IMR-90 (cell line): ENCODE data around the gene IL36RN. TPM values are rescaled to one million over a fixed set of nuclear protein-coding genes. Genes with fewer than 3 reads are reported as not detected.

ENCODE experiments used
- ATAC-seq: fragments of 200-7000 bp; cut with Tn5 transposase; 2 replicates; pipeline ENCODE4 v1.9.1; 2020; ENCODE audit warnings: low read depth, mild to moderate bottlenecking, moderate library complexity
- BruUV-seq: library from RNA; stranded (reverse); fragments of 400-500 nt; replicated peaks from 2 replicates; lab custom pipeline; 2021; lab: Mats Ljungman, UMichigan
- CTCF ChIA-PET: fragments of 300-600 bp; formaldehyde crosslinking; extraction: SDS; loops from one replicate; lab custom pipeline; 2021; ENCODE audit warnings: antibody characterized with exemption; lab: Yijun Ruan, JAX
- POLR2A ChIA-PET: fragments of 300-600 bp; sonication (Branson Sonifier 250); formaldehyde crosslinking; loops from one replicate; lab custom pipeline; 2022; ENCODE audit warnings: antibody characterized with exemption; ENCODE audit not compliant: unreplicated experiment; lab: Charles Lee
- DNase-seq: peaks from one replicate; pipeline ENCODE4 v3.0.0; 2013
- H2AFZ ChIP-seq: replicated peaks from 2 replicates; pipeline ENCODE3; 2013; ENCODE audit warnings: low read length, mild to moderate bottlenecking; ENCODE audit not compliant: poor library complexity
- H2AK5ac ChIP-seq: 2 replicates; pipeline ENCODE4 v1.6.1; 2013; ENCODE audit warnings: low read depth, low read length, inconsistent platforms
- H2AK9ac ChIP-seq: replicated peaks from 2 replicates; pipeline ENCODE3; 2013; ENCODE audit warnings: mild to moderate bottlenecking, low read depth, low read length, moderate library complexity; ENCODE audit not compliant: poor library complexity
- H2BK120ac ChIP-seq: 2 replicates; pipeline ENCODE4 v1.6.1; 2013; ENCODE audit warnings: low read depth, low read length, inconsistent platforms
- H2BK15ac ChIP-seq: 3 replicates; pipeline ENCODE4 v1.6.1; 2013; ENCODE audit warnings: low read depth, low read length, inconsistent platforms
- H2BK20ac ChIP-seq: 2 replicates; pipeline ENCODE4 v1.6.1; 2013; ENCODE audit warnings: low read depth, mild to moderate bottlenecking, inconsistent platforms, low read length, moderate library complexity
- H2BK5ac ChIP-seq: 2 replicates; pipeline ENCODE4 v1.6.1; 2013; ENCODE audit warnings: mild to moderate bottlenecking, low read depth, low read length, inconsistent platforms; ENCODE audit not compliant: poor library complexity, severe bottlenecking
- H3K14ac ChIP-seq: replicated peaks from 2 replicates; pipeline ENCODE4 v1.6.1; 2013; ENCODE audit warnings: low read depth, low read length, inconsistent platforms
- H3K18ac ChIP-seq: 2 replicates; pipeline ENCODE4 v1.6.1; 2013; ENCODE audit warnings: low read depth, low read length, control low read depth
- H3K23ac ChIP-seq: 2 replicates; pipeline ENCODE4 v1.6.1; 2013; ENCODE audit warnings: low read depth, low read length, inconsistent platforms
- H3K27ac ChIP-seq: 2 replicates; pipeline ENCODE4 v1.5.1; 2013; ENCODE audit warnings: mild to moderate bottlenecking, control low read depth, low read length; ENCODE audit not compliant: insufficient read depth
- H3K27me3 ChIP-seq: 2 replicates; pipeline ENCODE4 v1.6.1; 2013; ENCODE audit warnings: low read length; ENCODE audit not compliant: control insufficient read depth, insufficient read depth
- H3K36me3 ChIP-seq: 2 replicates; pipeline ENCODE4 v1.6.1; 2013; ENCODE audit warnings: low read length, mixed read lengths; ENCODE audit not compliant: control insufficient read depth, insufficient read depth
- H3K4ac ChIP-seq: 2 replicates; pipeline ENCODE4 v1.6.1; 2013; ENCODE audit warnings: low read depth, low read length, inconsistent platforms
- H3K4me1 ChIP-seq: 2 replicates; pipeline ENCODE4 v1.6.1; 2013; ENCODE audit warnings: low read length, mixed read lengths; ENCODE audit not compliant: control insufficient read depth, insufficient read depth
- H3K4me2 ChIP-seq: 2 replicates; pipeline ENCODE4 v1.6.1; 2013; ENCODE audit warnings: low read depth, mild to moderate bottlenecking, control low read depth, low read length, moderate library complexity
- H3K4me3 ChIP-seq: 2 replicates; pipeline ENCODE4 v1.5.1; 2013; ENCODE audit warnings: low read depth, mild to moderate bottlenecking, control low read depth, low read length, moderate library complexity; ENCODE audit not compliant: insufficient read depth
- H3K56ac ChIP-seq: 2 replicates; pipeline ENCODE4 v1.6.1; 2013; ENCODE audit warnings: low read length, inconsistent platforms; ENCODE audit not compliant: insufficient read depth; ENCODE audit errors: extremely low read depth
- H3K79me1 ChIP-seq, 2 experiments: 2 replicates each; pipeline ENCODE4 v1.6.1; 2013; ENCODE audit warnings: low read length in 2 of 2, inconsistent platforms in 1 of 2, low read depth in 1 of 2
- H3K9ac ChIP-seq: 2 replicates; pipeline ENCODE4 v1.6.1; 2013; ENCODE audit warnings: low read depth, low read length, control low read depth
- H3K9me1 ChIP-seq: 2 replicates; pipeline ENCODE4 v1.6.1; 2013; ENCODE audit warnings: low read length, inconsistent platforms; ENCODE audit not compliant: insufficient read depth
- H3K9me3 ChIP-seq: 2 replicates; pipeline ENCODE4 v1.6.1; 2013; ENCODE audit warnings: low read length; ENCODE audit not compliant: control insufficient read depth, insufficient read depth
- H4K20me1 ChIP-seq: 2 replicates; pipeline ENCODE4 v1.6.1; 2013; ENCODE audit warnings: low read length, inconsistent platforms; ENCODE audit not compliant: insufficient read depth
- H4K5ac ChIP-seq: 2 replicates; pipeline ENCODE4 v1.6.1; 2013; ENCODE audit warnings: mild to moderate bottlenecking, low read depth, low read length, control low read depth
- H4K8ac ChIP-seq, 2 experiments: 2 replicates each; pipeline ENCODE4 v1.6.1; 2013; ENCODE audit warnings: low read depth in 2 of 2, low read length in 2 of 2, control low read depth in 1 of 2, inconsistent platforms in 1 of 2
- H4K91ac ChIP-seq: 2 replicates; pipeline ENCODE4 v1.6.1; 2013; ENCODE audit warnings: low read depth, low read length, inconsistent platforms; ENCODE audit not compliant: insufficient read depth
- BHLHE40 ChIP-seq: fragments of 150-350 bp; IDR thresholded peaks from 2 replicates; pipeline ENCODE4 v1.6.1; 2016; ENCODE audit warnings: mild to moderate bottlenecking, low read depth, low read length
- CEBPB ChIP-seq: IDR thresholded peaks from 2 replicates; pipeline ENCODE4 v1.6.1; 2012; ENCODE audit warnings: low read depth, low read length, improper control_type of control experiment
- CHD1 ChIP-seq: IDR thresholded peaks from 2 replicates; pipeline ENCODE4 v1.6.1; 2012; ENCODE audit warnings: low read depth, low read length, improper control_type of control experiment
- CTCF ChIP-seq: conservative IDR thresholded peaks from 2 replicates; pipeline ENCODE4 v1.5.1; 2012; ENCODE audit warnings: mild to moderate bottlenecking, low read depth, low read length, improper control_type of control experiment
- FOS ChIP-seq: fragments of 150-350 bp; IDR thresholded peaks from 2 replicates; pipeline ENCODE4 v1.6.1; 2016; ENCODE audit warnings: low read depth, low read length
- MAFK ChIP-seq: IDR thresholded peaks from 2 replicates; pipeline ENCODE4 v1.6.1; 2012; ENCODE audit warnings: low read depth, low read length, improper control_type of control experiment
- MXI1 ChIP-seq: IDR thresholded peaks from 2 replicates; pipeline ENCODE4 v1.6.1; 2012; ENCODE audit warnings: low read depth, mild to moderate bottlenecking, low read length, moderate library complexity, borderline replicate concordance
- NFE2L2 ChIP-seq: fragments of 150-350 bp; IDR thresholded peaks from 2 replicates; pipeline ENCODE4 v1.6.1; 2016; ENCODE audit warnings: low read depth, mild to moderate bottlenecking, low read length
- POLR2A ChIP-seq: IDR thresholded peaks from 2 replicates; pipeline ENCODE4 v1.6.1; 2012; ENCODE audit warnings: mild to moderate bottlenecking, low read depth, low read length
- RAD21 ChIP-seq: IDR thresholded peaks from 2 replicates; pipeline ENCODE4 v1.6.1; 2012; ENCODE audit warnings: low read length, improper control_type of control experiment
- RCOR1 ChIP-seq: IDR thresholded peaks from 2 replicates; pipeline ENCODE4 v1.6.1; 2012; ENCODE audit warnings: mild to moderate bottlenecking, low read length, improper control_type of control experiment; ENCODE audit not compliant: insufficient replicate concordance
- RFX5 ChIP-seq: IDR thresholded peaks from 2 replicates; pipeline ENCODE4 v1.8.0; 2012; ENCODE audit warnings: low read depth, mild to moderate bottlenecking, low read length, moderate library complexity
- USF2 ChIP-seq: fragments of 150-350 bp; IDR thresholded peaks from 2 replicates; pipeline ENCODE4 v1.6.1; 2017; ENCODE audit warnings: mild to moderate bottlenecking, antibody characterized with exemption, low read length, low read depth
- WGBS, 2 experiments: methylation state at CpG; one replicate each; pipeline versions ENCODE4 v1.1.5 to v1.1.7; 2013; ENCODE audit warnings: missing lambda C conversion rate in 2 of 2; ENCODE audit not compliant: insufficient read length in 1 of 2; ENCODE audit errors: extremely low coverage in 2 of 2; 5-methylcytosine and 5-hydroxymethylcytosine counted together
- dilution Hi-C: fragments of 300-500 bp; cut with HindIII; formaldehyde crosslinking; loops from one replicate; pipeline ENCODE4 v1.14.3; 2018; ENCODE audit warnings: low sequenced_read_pairs; ENCODE audit not compliant: unreplicated experiment
- in situ Hi-C: fragments of 300-500 bp; cut with MboI; formaldehyde crosslinking; loops from 3 replicates; pipeline ENCODE4 v1.14.3; 2019; ENCODE audit warnings: low sequenced_read_pairs, inconsistent platforms, mixed read lengths
- intact Hi-C: fragments of 100-400 bp; cut with micrococcal nuclease; formaldehyde crosslinking; loops from 2 replicates; pipeline ENCODE4 v1.10.0; 2022
- polyA plus RNA-seq, 3 experiments: library from polyadenylated mRNA; depleted of rRNA; stranded (reverse); fragments of >200 nt; gene quantifications; 2 replicates each; pipeline ENCODE4 v1.2.3, GENCODE V29; 2012; ENCODE audit warnings: low replicate concordance in 1 of 3
- total RNA-seq: library from RNA; depleted of rRNA; stranded (reverse); fragments of >200 nt; gene quantifications from 2 replicates; pipeline ENCODE4 v1.2.3, GENCODE V29; 2012

The IL36RN gene
- total and polyA plus RNA-seq, 2 of the 4 experiments (the other 2 are of a cell fraction) = not detected

- Histone ChIP-seq H4K5ac (no peak overlapping the region), H3K27ac (no peak overlapping the region), H3K4me2 (no peak overlapping the region), H3K4me3 (no peak overlapping the region), H2AK9ac (no peak overlapping the region), H3K23ac (no peak overlapping the region), H3K79me1 (no peaks in the 10 kb centered on the region), H3K4ac (no peak overlapping the region), H4K8ac (no peak overlapping the region), H2AK5ac (no peak overlapping the region), H3K4me1 (no peaks in the 10 kb centered on the region), H2BK120ac (no peak overlapping the region), H2BK20ac (no peak overlapping the region), H3K9me3 (no peaks in the 10 kb centered on the region), H3K14ac (no peak overlapping the region), H2AFZ (no peak overlapping the region), H4K91ac (no peak overlapping the region), H3K9ac (no peak overlapping the region), H3K18ac (no peak overlapping the region), H3K56ac (no peak overlapping the region), H3K36me3 (no peaks in the 10 kb centered on the region), H4K20me1 (no peaks in the 10 kb centered on the region), H3K9me1 (no peaks in the 10 kb centered on the region), H2BK15ac (no peak overlapping the region), H3K27me3 (peaks cover 3% of the 10 kb centered on the region), H2BK5ac (no peak overlapping the region)
- DNase-seq = no peak
- no CpG with 5 or more reads among the region's 4 CpGs for WGBS, 2 experiments
- CTCF ChIA-PET = no interaction called here
- no TSS peak for BruUV-seq
- dilution Hi-C loops (no loop called here), intact Hi-C loops (no loop called here), in situ Hi-C loops (no loop called here)
- POLR2A ChIA-PET = no interaction called here
- TF ChIP-seq RAD21 = no peak
- no peak for TF ChIP-seq MAFK
- no peak for TF ChIP-seq RCOR1
- no peak for TF ChIP-seq CHD1
- TF ChIP-seq MXI1 = no peak
- TF ChIP-seq BHLHE40 = no peak
- no peak for TF ChIP-seq RFX5
- TF ChIP-seq NFE2L2 = no peak
- TF ChIP-seq CTCF = no peak
- no peak for TF ChIP-seq USF2
- no peak for TF ChIP-seq CEBPB
- TF ChIP-seq POLR2A = no peak
- TF ChIP-seq FOS = no peak
- ATAC-seq = no peak
Measured at GRCh38 chr2:113060396-113060795, 1.4 kb downstream of the IL36RN start.
